ENCODE results near the gene LYRM2.

- no peak for TF ChIP-seq CTCF (IDR thresholded peaks at IDR 0.05)
- TF ChIP-seq POLR2A (IDR thresholded peaks at IDR 0.05), result no peak
- no peak for TF ChIP-seq EP300 (IDR thresholded peaks at IDR 0.05)
Observed at GRCh38 chr6:89604653-89605052, 33.9 kb downstream of the LYRM2 start.

Measured in tibial nerve (tissue), 4 donors.